ENCODE measurements around the gene PNPLA2.

DNA sequence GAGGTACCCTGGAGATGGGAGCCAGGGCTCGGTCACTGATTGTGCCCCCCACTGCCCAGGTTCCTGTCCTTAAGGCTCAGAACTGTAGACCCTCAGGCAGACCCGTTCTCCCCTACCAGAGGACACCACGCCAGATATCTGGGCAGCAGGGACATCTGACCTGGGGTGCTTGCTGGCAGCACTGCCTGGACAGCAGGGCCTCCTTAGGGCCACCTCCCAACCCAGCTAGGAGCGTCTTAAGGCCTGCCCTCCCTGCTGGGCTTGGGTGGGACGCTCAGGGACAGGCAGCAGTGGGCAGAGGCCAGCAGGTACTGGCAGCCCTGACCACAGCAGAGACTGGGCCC is 20.5 kb downstream of the PNPLA2 start:
- TF ChIP-seq, protein P1, sequence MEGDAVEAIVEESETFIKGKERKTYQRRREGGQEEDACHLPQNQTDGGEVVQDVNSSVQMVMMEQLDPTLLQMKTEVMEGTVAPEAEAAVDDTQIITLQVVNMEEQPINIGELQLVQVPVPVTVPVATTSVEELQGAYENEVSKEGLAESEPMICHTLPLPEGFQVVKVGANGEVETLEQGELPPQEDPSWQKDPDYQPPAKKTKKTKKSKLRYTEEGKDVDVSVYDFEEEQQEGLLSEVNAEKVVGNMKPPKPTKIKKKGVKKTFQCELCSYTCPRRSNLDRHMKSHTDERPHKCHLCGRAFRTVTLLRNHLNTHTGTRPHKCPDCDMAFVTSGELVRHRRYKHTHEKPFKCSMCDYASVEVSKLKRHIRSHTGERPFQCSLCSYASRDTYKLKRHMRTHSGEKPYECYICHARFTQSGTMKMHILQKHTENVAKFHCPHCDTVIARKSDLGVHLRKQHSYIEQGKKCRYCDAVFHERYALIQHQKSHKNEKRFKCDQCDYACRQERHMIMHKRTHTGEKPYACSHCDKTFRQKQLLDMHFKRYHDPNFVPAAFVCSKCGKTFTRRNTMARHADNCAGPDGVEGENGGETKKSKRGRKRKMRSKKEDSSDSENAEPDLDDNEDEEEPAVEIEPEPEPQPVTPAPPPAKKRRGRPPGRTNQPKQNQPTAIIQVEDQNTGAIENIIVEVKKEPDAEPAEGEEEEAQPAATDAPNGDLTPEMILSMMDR (conservative IDR thresholded peaks at IDR 0.05; ENCODE audit: low read length) = no peak
- TF ChIP-seq EZH2phosphoT487 (IDR thresholded peaks at IDR 0.05; ENCODE audit: borderline replicate concordance, low read depth, low read length) = no peak
